GM12878 (cell line): ENCODE data around the gene MYD88. TPM values are rescaled to one million over a fixed set of nuclear protein-coding genes. Genes with fewer than 3 reads are reported as not detected.

Source experiments
- ATAC-seq: fragments of 200-7000 bp; cut with Tn5 transposase; 3 replicates; pipeline ENCODE4 v1.9.1; 2020; ENCODE audit warnings: mild to moderate bottlenecking, moderate library complexity
- BruUV-seq: library from RNA; stranded (reverse); fragments of 400-500 nt; replicated peaks from 2 replicates; lab custom pipeline; 2021; lab: Mats Ljungman, UMichigan
- CTCF ChIA-PET: fragments of 300-600 bp; sonication (Branson Sonifier 250); formaldehyde crosslinking; extraction: SDS; loops from one replicate; lab custom pipeline; 2021; ENCODE audit warnings: inconsistent platforms; lab: Yijun Ruan, JAX
- POLR2A ChIA-PET: fragments of 350-600 bp; formaldehyde crosslinking; extraction: SDS; loops from one replicate; lab custom pipeline; 2021; ENCODE audit warnings: inconsistent platforms; lab: Charles Lee
- RAD21 ChIA-PET: fragments of 300-600 bp; sonication (Branson Sonifier 250); formaldehyde crosslinking; loops from one replicate; lab custom pipeline; 2023; ENCODE audit warnings: antibody characterized with exemption; ENCODE audit not compliant: unreplicated experiment; lab: Charles Lee
- SMC1A ChIA-PET: fragments of 300-600 bp; sonication (Branson Sonifier 250); formaldehyde crosslinking; loops from one replicate; lab custom pipeline; 2023; ENCODE audit not compliant: unreplicated experiment, uncharacterized antibody; lab: Charles Lee
- DNase-seq: peaks from one replicate; pipeline ENCODE4 v3.0.0-alpha.2; 2011; ENCODE audit warnings: low read depth, low spot score
- FAIRE-seq: peaks from 3 replicates; lab custom pipeline; 2011; peaks lifted over from hg19 to GRCh38; lab: Jason Lieb, UNC
- H2AFZ ChIP-seq: 2 replicates; pipeline ENCODE4 v1.6.0; 2011; ENCODE audit warnings: low read depth, low read length, control low read depth; ENCODE audit not compliant: control insufficient read depth
- H3K27ac ChIP-seq: 2 replicates; pipeline ENCODE4 v1.5.1; 2011; ENCODE audit warnings: control low read depth; ENCODE audit not compliant: control insufficient read depth, insufficient read depth
- H3K27me3 ChIP-seq, 2 experiments: replicated peaks in 1 of 2; 2 replicates each; pipeline versions ENCODE4 v1.6.0 to v1.6.1; 2011; ENCODE audit warnings: low read length in 1 of 2; ENCODE audit not compliant: control insufficient read depth in 2 of 2, insufficient read depth in 2 of 2
- H3K36me3 ChIP-seq, 2 experiments: 2 replicates each; pipeline ENCODE4 v1.5.1; 2011; ENCODE audit warnings: low read length in 1 of 2; ENCODE audit not compliant: control insufficient read depth in 2 of 2, insufficient read depth in 2 of 2
- H3K4me1 ChIP-seq: 2 replicates; pipeline ENCODE4 v1.6.1; 2011; ENCODE audit warnings: mild to moderate bottlenecking, low read length, moderate library complexity, mixed read lengths; ENCODE audit not compliant: control insufficient read depth, insufficient read depth
- H3K4me2 ChIP-seq: 2 replicates; pipeline ENCODE4 v1.6.0; 2011; ENCODE audit warnings: control low read depth; ENCODE audit not compliant: control insufficient read depth, insufficient read depth
- H3K4me3 ChIP-seq: fragments of 200-600 bp; sonication (generic); 2 replicates; pipeline ENCODE4 v1.5.1; 2016
- H3K79me2 ChIP-seq: 2 replicates; pipeline ENCODE4 v1.6.0; 2011; ENCODE audit warnings: low read length; ENCODE audit not compliant: control insufficient read depth, insufficient read depth
- H3K9ac ChIP-seq: 2 replicates; pipeline ENCODE4 v1.8.0; 2011; ENCODE audit warnings: low read length, control low read depth, mixed read lengths; ENCODE audit not compliant: control insufficient read depth, insufficient read depth
- H3K9me3 ChIP-seq: replicated peaks from 3 replicates; pipeline ENCODE4 v1.5.1; 2011; ENCODE audit warnings: mild to moderate bottlenecking, low read length; ENCODE audit not compliant: control insufficient read depth, insufficient read depth
- H4K20me1 ChIP-seq: 2 replicates; pipeline ENCODE4 v1.6.0; 2011; ENCODE audit not compliant: control insufficient read depth, insufficient read depth
- BACH1 ChIP-seq: fragments of 450-650 bp; IDR thresholded peaks from 2 replicates; pipeline ENCODE4 v1.6.1; 2017; ENCODE audit warnings: mild to moderate bottlenecking, borderline replicate concordance
- NFIC ChIP-seq: IDR thresholded peaks from 2 replicates; pipeline ENCODE4 v1.6.1; 2012; ENCODE audit warnings: low read depth, mild to moderate bottlenecking, inconsistent platforms, low read length, moderate library complexity
- SIX5 ChIP-seq: IDR thresholded peaks from 2 replicates; pipeline ENCODE4 v1.6.1; 2011; ENCODE audit warnings: mild to moderate bottlenecking, low read depth, low read length, moderate library complexity; ENCODE audit not compliant: severe bottlenecking
- USF2 ChIP-seq: IDR thresholded peaks from 2 replicates; pipeline ENCODE4 v1.6.1; 2011; ENCODE audit warnings: low read depth, low read length, improper control_type of control experiment, borderline replicate concordance
- WGBS: methylation state at CpG from one replicate; pipeline ENCODE4 v1.1.6; 2016; ENCODE audit warnings: low lambda C conversion rate; ENCODE audit not compliant: insufficient replicate concordance, insufficient coverage; ENCODE audit errors: missing lambda C conversion rate; 5-methylcytosine and 5-hydroxymethylcytosine counted together
- in situ Hi-C: fragments of 300-500 bp; cut with MboI; formaldehyde crosslinking; loops from 9 replicates; pipeline ENCODE4 v1.14.3; 2018; ENCODE audit warnings: mixed read lengths
- intact Hi-C: fragments of 100-400 bp; cut with micrococcal nuclease; formaldehyde crosslinking; loops from one replicate; pipeline ENCODE4 v1.14.2; 2022; ENCODE audit not compliant: unreplicated experiment
- polyA plus RNA-seq, 11 experiments: library from polyadenylated mRNA; depleted of rRNA in 4 of 11; unstranded in 6 of 11; stranded (reverse) in 5 of 11; fragments of >200 nt; fragmentation: Nextera tagmentation in 4 of 11; fragmentation: Illumina TruSeq in 1 of 11; extraction: Ambion mirVana in 4 of 11; extraction: Trizol in 1 of 11; gene quantifications; 1 replicate in 1 of 11; 2 replicates in 10 of 11; pipeline versions ENCODE4 v1.2.1 to v1.2.3, GENCODE V29; 2011 to 2016; ENCODE audit warnings: inconsistent platforms in 2 of 11, missing spikeins in 2 of 11, low read depth in 1 of 11
- total RNA-seq, 4 experiments: library from RNA; depleted of rRNA in 3 of 4; stranded (reverse); fragments of >200 nt in 3 of 4; fragmentation: Illumina TruSeq in 1 of 4; extraction: Trizol in 1 of 4; gene quantifications; 2 replicates each; pipeline versions ENCODE4 v1.2.1 to v1.2.3, GENCODE V29; 2013 to 2021
- TF ChIP-seq, protein P1 (sequence below): IDR thresholded peaks from 2 replicates; pipeline ENCODE4 v1.6.1; 2012; ENCODE audit warnings: improper control_type of control experiment, low read depth, low read length; ENCODE audit not compliant: insufficient replicate concordance
- TF ChIP-seq, protein P2 (sequence below): fragments of 450-650 bp; formaldehyde crosslinking; IDR thresholded peaks from 2 replicates; pipeline ENCODE4 v1.4.0; 2020; ENCODE audit warnings: mild to moderate bottlenecking, moderate library complexity
- TF ChIP-seq, protein P3 (sequence below): fragments of 450-650 bp; IDR thresholded peaks from 2 replicates; pipeline ENCODE4 v1.6.1; 2017; ENCODE audit warnings: borderline replicate concordance
- TF ChIP-seq, protein P4 (sequence below): fragments of 450-650 bp; conservative IDR thresholded peaks from 2 replicates; pipeline ENCODE4 v1.6.1; 2017; ENCODE audit warnings: mild to moderate bottlenecking, moderate library complexity

MYD88 gene
- total and polyA plus RNA-seq, 10 of the 15 experiments (the other 5 are each of a cell fraction or from before 2014, with no cell fraction given): 5.5 to 84.8 (median 67.5) TPM

GRCh38 chr3:38111696-38112377 lies 26.6 kb upstream of the MYD88 start:
- 51% methylated on average over 16 of the region's 16 CpGs for WGBS
- in situ Hi-C loops (no loop called here), intact Hi-C loops (no loop called here)
- Histone ChIP-seq H3K27me3 (no peaks in the 10 kb centered on the region; a peak in 1 of 4 replicates), H3K27ac (no peak overlapping the region), H3K79me2 (no peaks in the 10 kb centered on the region), H4K20me1 (no peaks in the 10 kb centered on the region), H2AFZ (no peak overlapping the region), H3K36me3 (no peaks in the 10 kb centered on the region), H3K4me2 (no peak overlapping the region), H3K4me3 (no peak overlapping the region), H3K9me3 (no peaks in the 10 kb centered on the region), H3K9ac (no peak overlapping the region), H3K4me1 (peaks cover 6% of the 10 kb centered on the region; the same call in 1 of the 2 replicates)
- ChIA-PET SMC1A (no interaction called here), CTCF (no interaction called here), RAD21 (no interaction called here), POLR2A (no interaction called here)
- FAIRE-seq (no peak), DNase-seq (no peak), ATAC-seq (no peak)
- BruUV-seq: no TSS peak
- TF ChIP-seq BACH1 (no peak), NFIC (no peak), SIX5 (no peak), USF2 (no peak)
- TF ChIP-seq, protein P1, sequence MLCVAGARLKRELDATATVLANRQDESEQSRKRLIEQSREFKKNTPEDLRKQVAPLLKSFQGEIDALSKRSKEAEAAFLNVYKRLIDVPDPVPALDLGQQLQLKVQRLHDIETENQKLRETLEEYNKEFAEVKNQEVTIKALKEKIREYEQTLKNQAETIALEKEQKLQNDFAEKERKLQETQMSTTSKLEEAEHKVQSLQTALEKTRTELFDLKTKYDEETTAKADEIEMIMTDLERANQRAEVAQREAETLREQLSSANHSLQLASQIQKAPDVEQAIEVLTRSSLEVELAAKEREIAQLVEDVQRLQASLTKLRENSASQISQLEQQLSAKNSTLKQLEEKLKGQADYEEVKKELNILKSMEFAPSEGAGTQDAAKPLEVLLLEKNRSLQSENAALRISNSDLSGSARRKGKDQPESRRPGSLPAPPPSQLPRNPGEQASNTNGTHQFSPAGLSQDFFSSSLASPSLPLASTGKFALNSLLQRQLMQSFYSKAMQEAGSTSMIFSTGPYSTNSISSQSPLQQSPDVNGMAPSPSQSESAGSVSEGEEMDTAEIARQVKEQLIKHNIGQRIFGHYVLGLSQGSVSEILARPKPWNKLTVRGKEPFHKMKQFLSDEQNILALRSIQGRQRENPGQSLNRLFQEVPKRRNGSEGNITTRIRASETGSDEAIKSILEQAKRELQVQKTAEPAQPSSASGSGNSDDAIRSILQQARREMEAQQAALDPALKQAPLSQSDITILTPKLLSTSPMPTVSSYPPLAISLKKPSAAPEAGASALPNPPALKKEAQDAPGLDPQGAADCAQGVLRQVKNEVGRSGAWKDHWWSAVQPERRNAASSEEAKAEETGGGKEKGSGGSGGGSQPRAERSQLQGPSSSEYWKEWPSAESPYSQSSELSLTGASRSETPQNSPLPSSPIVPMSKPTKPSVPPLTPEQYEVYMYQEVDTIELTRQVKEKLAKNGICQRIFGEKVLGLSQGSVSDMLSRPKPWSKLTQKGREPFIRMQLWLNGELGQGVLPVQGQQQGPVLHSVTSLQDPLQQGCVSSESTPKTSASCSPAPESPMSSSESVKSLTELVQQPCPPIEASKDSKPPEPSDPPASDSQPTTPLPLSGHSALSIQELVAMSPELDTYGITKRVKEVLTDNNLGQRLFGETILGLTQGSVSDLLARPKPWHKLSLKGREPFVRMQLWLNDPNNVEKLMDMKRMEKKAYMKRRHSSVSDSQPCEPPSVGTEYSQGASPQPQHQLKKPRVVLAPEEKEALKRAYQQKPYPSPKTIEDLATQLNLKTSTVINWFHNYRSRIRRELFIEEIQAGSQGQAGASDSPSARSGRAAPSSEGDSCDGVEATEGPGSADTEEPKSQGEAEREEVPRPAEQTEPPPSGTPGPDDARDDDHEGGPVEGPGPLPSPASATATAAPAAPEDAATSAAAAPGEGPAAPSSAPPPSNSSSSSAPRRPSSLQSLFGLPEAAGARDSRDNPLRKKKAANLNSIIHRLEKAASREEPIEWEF: no peak
- TF ChIP-seq, protein P2, sequence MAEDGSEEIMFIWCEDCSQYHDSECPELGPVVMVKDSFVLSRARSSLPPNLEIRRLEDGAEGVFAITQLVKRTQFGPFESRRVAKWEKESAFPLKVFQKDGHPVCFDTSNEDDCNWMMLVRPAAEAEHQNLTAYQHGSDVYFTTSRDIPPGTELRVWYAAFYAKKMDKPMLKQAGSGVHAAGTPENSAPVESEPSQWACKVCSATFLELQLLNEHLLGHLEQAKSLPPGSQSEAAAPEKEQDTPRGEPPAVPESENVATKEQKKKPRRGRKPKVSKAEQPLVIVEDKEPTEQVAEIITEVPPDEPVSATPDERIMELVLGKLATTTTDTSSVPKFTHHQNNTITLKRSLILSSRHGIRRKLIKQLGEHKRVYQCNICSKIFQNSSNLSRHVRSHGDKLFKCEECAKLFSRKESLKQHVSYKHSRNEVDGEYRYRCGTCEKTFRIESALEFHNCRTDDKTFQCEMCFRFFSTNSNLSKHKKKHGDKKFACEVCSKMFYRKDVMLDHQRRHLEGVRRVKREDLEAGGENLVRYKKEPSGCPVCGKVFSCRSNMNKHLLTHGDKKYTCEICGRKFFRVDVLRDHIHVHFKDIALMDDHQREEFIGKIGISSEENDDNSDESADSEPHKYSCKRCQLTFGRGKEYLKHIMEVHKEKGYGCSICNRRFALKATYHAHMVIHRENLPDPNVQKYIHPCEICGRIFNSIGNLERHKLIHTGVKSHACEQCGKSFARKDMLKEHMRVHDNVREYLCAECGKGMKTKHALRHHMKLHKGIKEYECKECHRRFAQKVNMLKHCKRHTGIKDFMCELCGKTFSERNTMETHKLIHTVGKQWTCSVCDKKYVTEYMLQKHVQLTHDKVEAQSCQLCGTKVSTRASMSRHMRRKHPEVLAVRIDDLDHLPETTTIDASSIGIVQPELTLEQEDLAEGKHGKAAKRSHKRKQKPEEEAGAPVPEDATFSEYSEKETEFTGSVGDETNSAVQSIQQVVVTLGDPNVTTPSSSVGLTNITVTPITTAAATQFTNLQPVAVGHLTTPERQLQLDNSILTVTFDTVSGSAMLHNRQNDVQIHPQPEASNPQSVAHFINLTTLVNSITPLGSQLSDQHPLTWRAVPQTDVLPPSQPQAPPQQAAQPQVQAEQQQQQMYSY (CRISPR knock-in tag): no peak
- TF ChIP-seq, protein P3, sequence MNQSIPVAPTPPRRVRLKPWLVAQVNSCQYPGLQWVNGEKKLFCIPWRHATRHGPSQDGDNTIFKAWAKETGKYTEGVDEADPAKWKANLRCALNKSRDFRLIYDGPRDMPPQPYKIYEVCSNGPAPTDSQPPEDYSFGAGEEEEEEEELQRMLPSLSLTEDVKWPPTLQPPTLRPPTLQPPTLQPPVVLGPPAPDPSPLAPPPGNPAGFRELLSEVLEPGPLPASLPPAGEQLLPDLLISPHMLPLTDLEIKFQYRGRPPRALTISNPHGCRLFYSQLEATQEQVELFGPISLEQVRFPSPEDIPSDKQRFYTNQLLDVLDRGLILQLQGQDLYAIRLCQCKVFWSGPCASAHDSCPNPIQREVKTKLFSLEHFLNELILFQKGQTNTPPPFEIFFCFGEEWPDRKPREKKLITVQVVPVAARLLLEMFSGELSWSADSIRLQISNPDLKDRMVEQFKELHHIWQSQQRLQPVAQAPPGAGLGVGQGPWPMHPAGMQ: no peak
- TF ChIP-seq, protein P4, sequence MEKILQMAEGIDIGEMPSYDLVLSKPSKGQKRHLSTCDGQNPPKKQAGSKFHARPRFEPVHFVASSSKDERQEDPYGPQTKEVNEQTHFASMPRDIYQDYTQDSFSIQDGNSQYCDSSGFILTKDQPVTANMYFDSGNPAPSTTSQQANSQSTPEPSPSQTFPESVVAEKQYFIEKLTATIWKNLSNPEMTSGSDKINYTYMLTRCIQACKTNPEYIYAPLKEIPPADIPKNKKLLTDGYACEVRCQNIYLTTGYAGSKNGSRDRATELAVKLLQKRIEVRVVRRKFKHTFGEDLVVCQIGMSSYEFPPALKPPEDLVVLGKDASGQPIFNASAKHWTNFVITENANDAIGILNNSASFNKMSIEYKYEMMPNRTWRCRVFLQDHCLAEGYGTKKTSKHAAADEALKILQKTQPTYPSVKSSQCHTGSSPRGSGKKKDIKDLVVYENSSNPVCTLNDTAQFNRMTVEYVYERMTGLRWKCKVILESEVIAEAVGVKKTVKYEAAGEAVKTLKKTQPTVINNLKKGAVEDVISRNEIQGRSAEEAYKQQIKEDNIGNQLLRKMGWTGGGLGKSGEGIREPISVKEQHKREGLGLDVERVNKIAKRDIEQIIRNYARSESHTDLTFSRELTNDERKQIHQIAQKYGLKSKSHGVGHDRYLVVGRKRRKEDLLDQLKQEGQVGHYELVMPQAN: no peak
